Natural killer cell (primary cell): Measurements from ENCODE around the gene PEDS1. TPM values are rescaled to one million over a fixed set of nuclear protein-coding genes. Genes with fewer than 3 reads are reported as not detected.
"Not testable (repeated sequence)": the region's sequence is repeated elsewhere in the genome, so short reads cannot be mapped to it uniquely, and the experiment has no call there.

Experiments
- ATAC-seq, 3 donors: fragments of 150-1000 bp in 2 of 3; fragments of 200-7000 bp in 1 of 3; cut with Tn5 transposase; 1 replicate in 1 of 3; 2 replicates in 2 of 3; pipeline ENCODE4 v1.10.0; 2021; ENCODE audit warnings: mild to moderate bottlenecking in 2 of 3, moderate library complexity in 2 of 3
- DNase-seq, 2 donors: peaks; one replicate each; pipeline versions ENCODE4 v3.0.0 to v3.0.0-alpha.2; 2013 to 2021; ENCODE audit warnings: mixed read lengths in 1 of 2
- H3K27ac ChIP-seq: one replicate; pipeline ENCODE4 v1.5.1; 2013; ENCODE audit warnings: mild to moderate bottlenecking, low read length
- H3K27me3 ChIP-seq: one replicate; pipeline ENCODE4 v1.6.1; 2013; ENCODE audit warnings: low read length; ENCODE audit not compliant: control insufficient read depth, insufficient read depth
- H3K36me3 ChIP-seq: one replicate; pipeline ENCODE4 v1.6.1; 2013; ENCODE audit warnings: low read length; ENCODE audit not compliant: control insufficient read depth, insufficient read depth
- H3K4me1 ChIP-seq: one replicate; pipeline ENCODE4 v1.6.1; 2013; ENCODE audit warnings: low read length; ENCODE audit not compliant: control insufficient read depth, insufficient read depth
- H3K4me3 ChIP-seq: one replicate; pipeline ENCODE4 v1.5.1; 2013; ENCODE audit warnings: low read length
- H3K9me3 ChIP-seq: one replicate; pipeline ENCODE4 v1.6.1; 2013; ENCODE audit warnings: low read length; ENCODE audit not compliant: control insufficient read depth, insufficient read depth
- H3K27ac Mint-ChIP-seq, 2 donors: one replicate each; pipeline ENCODE4 v1.8.0; 2022; ENCODE audit warnings: mild to moderate bottlenecking in 2 of 2, mixed read lengths in 2 of 2, moderate library complexity in 1 of 2
- H3K27me3 Mint-ChIP-seq, 2 donors: one replicate each; pipeline ENCODE4 v1.8.0; 2022; ENCODE audit warnings: low read depth in 2 of 2, mixed read lengths in 2 of 2
- H3K36me3 Mint-ChIP-seq: one replicate; pipeline ENCODE4 v1.8.0; 2022; ENCODE audit warnings: mixed read lengths
- H3K4me1 Mint-ChIP-seq, 2 donors: one replicate each; pipeline ENCODE4 v1.8.0; 2022; ENCODE audit warnings: mixed read lengths in 2 of 2
- H3K4me3 Mint-ChIP-seq: one replicate; pipeline ENCODE4 v1.8.0; 2022; ENCODE audit warnings: mild to moderate bottlenecking, moderate library complexity, mixed read lengths
- H3K9me3 Mint-ChIP-seq, 2 donors: one replicate each; pipeline ENCODE4 v1.8.0; 2022; ENCODE audit warnings: mixed read lengths in 2 of 2
- WGBS: methylation state at CpG from one replicate; pipeline ENCODE4 v1.1.7; 2013; ENCODE audit warnings: missing lambda C conversion rate; ENCODE audit not compliant: insufficient coverage; 5-methylcytosine and 5-hydroxymethylcytosine counted together
- intact Hi-C: fragments of 100-400 bp; cut with micrococcal nuclease; formaldehyde crosslinking; loops from one replicate; pipeline ENCODE4 v1.14.2; 2022
- total RNA-seq, 4 donors: library from RNA; stranded (reverse); fragments of 120-200 nt in 1 of 4; gene quantifications; one replicate each; pipeline versions ENCODE4 v1.2.3 to v1.2.4, GENCODE V29; 2013 to 2022
- TF ChIP-seq, protein P1 (sequence below): fragments of 200-600 bp; IDR thresholded peaks from one replicate; pipeline ENCODE4 v1.8.0; 2022; ENCODE audit warnings: antibody characterized with exemption

PEDS1 gene
- total RNA-seq, 3 donors from 2014 or later (not counting 1 experiment from before 2014, with no cell fraction given) = 27.4 to 32.8 (median 31.5) TPM

DNA sequence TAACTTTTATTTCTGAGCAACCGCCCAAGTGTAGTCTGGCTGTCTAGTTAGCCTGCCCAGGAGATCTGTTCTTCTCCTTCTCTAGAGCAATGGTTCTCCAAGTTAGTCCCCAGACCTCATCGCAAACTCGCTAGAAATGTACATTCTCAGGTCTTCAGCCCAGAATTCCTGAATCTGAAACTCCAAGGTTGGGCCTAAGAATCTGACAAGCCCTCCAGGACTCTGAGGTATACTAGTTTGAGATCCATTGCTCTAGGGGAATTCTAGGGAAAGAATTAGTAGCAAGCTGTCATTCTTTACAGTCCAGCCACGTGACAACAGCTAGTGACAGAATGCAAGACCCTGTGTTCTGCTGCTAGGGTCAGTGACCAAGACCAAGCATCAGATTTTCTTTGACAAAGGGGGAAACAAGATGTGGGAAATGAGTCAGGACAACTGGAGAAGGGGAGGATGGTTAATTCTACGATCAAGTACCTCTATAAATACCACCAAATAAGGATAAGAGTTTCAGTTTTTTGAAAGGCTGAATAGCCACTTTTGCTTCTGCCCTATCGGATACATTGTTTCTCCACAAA is 46.4 kb downstream of the PEDS1 start:
- WGBS = 84% methylated on average over 5 of the region's 6 CpGs
- DNase-seq = no peak
- Histone ChIP-seq H3K9me3 (no peaks in the 10 kb centered on the region), H3K4me3 (no peak overlapping the region), H3K27me3 (no peaks in the 10 kb centered on the region), H3K27ac (no peak overlapping the region), H3K4me1 (peaks cover 69% of the 10 kb centered on the region), H3K36me3 (peaks cover 4% of the 10 kb centered on the region)
- Mint-ChIP-seq H3K9me3 (no peaks in the 10 kb centered on the region), H3K36me3 (no peaks in the 10 kb centered on the region), H3K27me3 (no peaks in the 10 kb centered on the region), H3K27ac (peak overlapping the region; percentile 95 to 99), H3K4me1 (peaks cover 77 to 83% of the 10 kb centered on the region in 2 donors), H3K4me3 (peak overlapping the region; percentile 53)
- ATAC-seq = no peak
- TF ChIP-seq, protein P1, sequence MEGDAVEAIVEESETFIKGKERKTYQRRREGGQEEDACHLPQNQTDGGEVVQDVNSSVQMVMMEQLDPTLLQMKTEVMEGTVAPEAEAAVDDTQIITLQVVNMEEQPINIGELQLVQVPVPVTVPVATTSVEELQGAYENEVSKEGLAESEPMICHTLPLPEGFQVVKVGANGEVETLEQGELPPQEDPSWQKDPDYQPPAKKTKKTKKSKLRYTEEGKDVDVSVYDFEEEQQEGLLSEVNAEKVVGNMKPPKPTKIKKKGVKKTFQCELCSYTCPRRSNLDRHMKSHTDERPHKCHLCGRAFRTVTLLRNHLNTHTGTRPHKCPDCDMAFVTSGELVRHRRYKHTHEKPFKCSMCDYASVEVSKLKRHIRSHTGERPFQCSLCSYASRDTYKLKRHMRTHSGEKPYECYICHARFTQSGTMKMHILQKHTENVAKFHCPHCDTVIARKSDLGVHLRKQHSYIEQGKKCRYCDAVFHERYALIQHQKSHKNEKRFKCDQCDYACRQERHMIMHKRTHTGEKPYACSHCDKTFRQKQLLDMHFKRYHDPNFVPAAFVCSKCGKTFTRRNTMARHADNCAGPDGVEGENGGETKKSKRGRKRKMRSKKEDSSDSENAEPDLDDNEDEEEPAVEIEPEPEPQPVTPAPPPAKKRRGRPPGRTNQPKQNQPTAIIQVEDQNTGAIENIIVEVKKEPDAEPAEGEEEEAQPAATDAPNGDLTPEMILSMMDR = no peak
- intact Hi-C loops = no loop called here

DNA sequence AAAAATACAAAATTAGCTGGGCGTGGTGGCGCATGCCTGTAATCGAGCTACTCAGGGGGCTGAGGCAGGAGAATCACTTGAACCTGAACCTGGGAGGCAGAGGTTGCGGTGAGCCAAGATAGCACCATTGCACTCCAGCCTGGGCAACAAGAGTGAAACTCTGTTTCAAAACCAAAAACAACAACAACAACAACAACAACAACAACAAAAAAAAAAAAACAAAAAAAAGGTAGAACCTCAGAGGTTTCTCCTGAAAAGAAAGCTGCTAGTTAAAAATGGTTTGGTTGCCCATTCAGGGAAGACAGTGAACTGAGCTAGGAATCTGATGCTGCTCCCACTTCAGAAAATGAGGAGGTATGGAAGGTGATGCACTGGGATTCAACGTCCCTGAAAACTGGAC is 46.9 kb downstream of the PEDS1 start:
- ATAC-seq, H3K9me3 ChIP-seq, H3K36me3 Mint-ChIP-seq, H3K4me3 ChIP-seq, intact Hi-C loops, H3K27me3 ChIP-seq, DNase-seq, H3K27ac ChIP-seq, H3K27me3 Mint-ChIP-seq, H3K36me3 ChIP-seq, H3K9me3 Mint-ChIP-seq: not testable (repeated sequence)
- Mint-ChIP-seq H3K4me3 (peak overlapping the region; percentile 35), H3K4me1 (peaks cover 77 to 83% of the 10 kb centered on the region in 2 donors), H3K27ac (peak overlapping the region; percentile 95 to 99)
- H3K4me1 ChIP-seq = peaks cover 66% of the 10 kb centered on the region
- WGBS = 93% methylated on average over 5 of the region's 5 CpGs

Other genes with a start within 250 kb of the PEDS1 start
- gene SPATA2, start 238.2 kb downstream of the PEDS1 start, total RNA-seq = 10 to 100 TPM; 16.4 to 25.8 (median 25.1) TPM
- 100 to 1,000 TPM in 2 of 3 donors, 10 to 100 TPM in 1; 92.3 to 108 (median 100) TPM for gene RNF114, start 217.3 kb downstream of the PEDS1 start, total RNA-seq
- gene SNAI1, start 170.7 kb downstream of the PEDS1 start, total RNA-seq = 1 to 10 TPM; 1.5 to 2.4 (median 2.1) TPM
- gene UBE2V1, start 40.6 kb downstream of the PEDS1 start, total RNA-seq = 100 to 1,000 TPM; 194 to 238 (median 236) TPM
- 10 to 100 TPM; 32.1 to 79.8 (median 68.2) TPM for gene CEBPB, start 37.1 kb upstream of the PEDS1 start, total RNA-seq